CD14-positive monocyte (primary cell): ENCODE data around the gene SF1. TPM values are rescaled to one million over a fixed set of nuclear protein-coding genes. Genes with fewer than 3 reads are reported as not detected.
A peak's percentile ranks its signal among the peaks of the same experiment; 100 is the strongest.

Experiments used
- DNase-seq, 3 donors: peaks; one replicate each; pipeline ENCODE4 v3.0.0-alpha.2; 2011 to 2022
- H2AFZ ChIP-seq: 2 replicates; pipeline ENCODE4 v1.6.0; 2012; ENCODE audit warnings: mild to moderate bottlenecking, low read depth, low read length, inconsistent platforms; ENCODE audit not compliant: insufficient read depth, poor library complexity, severe bottlenecking
- H3K27ac ChIP-seq, 2 donors: 1 replicate in 1 of 2; 2 replicates in 1 of 2; pipeline ENCODE4 v1.5.1; 2012 to 2013; ENCODE audit warnings: low read length in 2 of 2, control low read depth in 1 of 2, inconsistent platforms in 1 of 2, low read depth in 1 of 2, mild to moderate bottlenecking in 1 of 2
- H3K27me3 ChIP-seq, 2 donors: one replicate each; pipeline versions ENCODE4 v1.6.0 to v1.6.1; 2011 to 2013; ENCODE audit warnings: low read length in 2 of 2; ENCODE audit not compliant: control insufficient read depth in 2 of 2, insufficient read depth in 2 of 2
- H3K36me3 ChIP-seq, 2 donors: replicated peaks in 1 of 2; 1 replicate in 1 of 2; 2 replicates in 1 of 2; pipeline versions ENCODE4 v1.5.1 to v1.6.1; 2012 to 2013; ENCODE audit warnings: low read length in 2 of 2, control low read depth in 1 of 2, inconsistent platforms in 1 of 2, mild to moderate bottlenecking in 1 of 2; ENCODE audit not compliant: insufficient read depth in 2 of 2, control insufficient read depth in 1 of 2
- H3K4me1 ChIP-seq, 2 donors: 1 replicate in 1 of 2; 2 replicates in 1 of 2; pipeline versions ENCODE4 v1.5.1 to v1.6.1; 2012 to 2013; ENCODE audit warnings: low read length in 2 of 2, control low read depth in 1 of 2, inconsistent platforms in 1 of 2, mild to moderate bottlenecking in 1 of 2, moderate library complexity in 1 of 2; ENCODE audit not compliant: insufficient read depth in 2 of 2, control insufficient read depth in 1 of 2
- H3K4me2 ChIP-seq: replicated peaks from 2 replicates; pipeline ENCODE3; 2012; ENCODE audit warnings: low read length, moderate library complexity, mild to moderate bottlenecking; ENCODE audit not compliant: poor library complexity, severe bottlenecking; ENCODE audit errors: extremely low read depth
- H3K4me3 ChIP-seq, 3 experiments: fragments of 200-600 bp in 1 of 3; sonication (generic) in 1 of 3; replicated peaks in 1 of 3; 1 replicate in 2 of 3; 2 replicates in 1 of 3; pipeline ENCODE4 v1.5.1; 2011 to 2013; ENCODE audit warnings: low read length in 3 of 3, mild to moderate bottlenecking in 3 of 3, control low read depth in 2 of 3, low read depth in 2 of 3, inconsistent platforms in 1 of 3, moderate library complexity in 1 of 3
- H3K79me2 ChIP-seq: 2 replicates; pipeline ENCODE4 v1.6.0; 2012; ENCODE audit warnings: mild to moderate bottlenecking, control low read depth, inconsistent platforms, low read length, moderate library complexity; ENCODE audit not compliant: insufficient read depth
- H3K9ac ChIP-seq: 2 replicates; pipeline ENCODE4 v1.6.0; 2017; ENCODE audit warnings: low read length, mild to moderate bottlenecking; ENCODE audit not compliant: insufficient read depth, poor library complexity, severe bottlenecking
- H3K9me3 ChIP-seq, 2 donors: replicated peaks in 1 of 2; 1 replicate in 1 of 2; 2 replicates in 1 of 2; pipeline versions ENCODE4 v1.5.1 to v1.6.1; 2012 to 2013; ENCODE audit warnings: low read length in 2 of 2, control low read depth in 1 of 2; ENCODE audit not compliant: control insufficient read depth in 1 of 2, insufficient read depth in 1 of 2
- H4K20me1 ChIP-seq: 2 replicates; pipeline ENCODE4 v1.6.0; 2012; ENCODE audit warnings: mild to moderate bottlenecking, low read length, control low read depth, moderate library complexity; ENCODE audit not compliant: insufficient read depth
- H3K27ac Mint-ChIP-seq, 7 donors: one replicate each; pipeline ENCODE4 v1.8.0; 2020; ENCODE audit warnings: mild to moderate bottlenecking in 7 of 7, mixed read lengths in 7 of 7, moderate library complexity in 6 of 7, inconsistent platforms in 2 of 7
- H3K27me3 Mint-ChIP-seq, 3 donors: one replicate each; pipeline ENCODE4 v1.8.0; 2021 to 2022; ENCODE audit warnings: low read depth in 3 of 3, mild to moderate bottlenecking in 3 of 3, mixed read lengths in 3 of 3, moderate library complexity in 3 of 3, inconsistent platforms in 1 of 3
- H3K36me3 Mint-ChIP-seq, 2 donors: one replicate each; pipeline ENCODE4 v1.8.0; 2020; ENCODE audit warnings: mixed read lengths in 2 of 2, inconsistent platforms in 1 of 2, mild to moderate bottlenecking in 1 of 2
- H3K4me1 Mint-ChIP-seq: one replicate; pipeline ENCODE4 v1.8.0; 2020; ENCODE audit warnings: mild to moderate bottlenecking, mixed read lengths
- H3K4me3 Mint-ChIP-seq, 2 donors: one replicate each; pipeline ENCODE4 v1.8.0; 2020; ENCODE audit warnings: mild to moderate bottlenecking in 2 of 2, mixed read lengths in 2 of 2, moderate library complexity in 1 of 2
- H3K9me3 Mint-ChIP-seq, 7 donors: one replicate each; pipeline ENCODE4 v1.8.0; 2020 to 2022; ENCODE audit warnings: mixed read lengths in 7 of 7, mild to moderate bottlenecking in 6 of 7, moderate library complexity in 6 of 7, inconsistent platforms in 2 of 7
- WGBS: methylation state at CpG from one replicate; pipeline ENCODE4 v1.1.5; 2013; ENCODE audit warnings: missing lambda C conversion rate; ENCODE audit not compliant: insufficient coverage; 5-methylcytosine and 5-hydroxymethylcytosine counted together
- intact Hi-C, 2 donors: fragments of 100-400 bp; cut with micrococcal nuclease; formaldehyde crosslinking; loops; one replicate each; pipeline versions ENCODE4 v1.15.0 to v1.15.1; 2023
- polyA plus RNA-seq, 3 donors: library from polyadenylated mRNA; depleted of rRNA in 1 of 3; unstranded in 2 of 3; stranded (reverse) in 1 of 3; fragments of 300-500 nt in 2 of 3; fragments of >200 nt in 1 of 3; fragmentation: Illumina TruSeq in 2 of 3; gene quantifications; 1 replicate in 2 of 3; 2 replicates in 1 of 3; pipeline ENCODE4 v1.2.3, GENCODE V29; 2012 to 2021
- TF ChIP-seq, protein P1 (sequence below): fragments of 200-600 bp; IDR thresholded peaks from one replicate; pipeline ENCODE4 v1.8.0; 2022; ENCODE audit warnings: antibody characterized with exemption, mild to moderate bottlenecking

SF1 gene
- polyA plus RNA-seq, 3 donors, result 31.6 to 302 (median 47.7) TPM

DNA sequence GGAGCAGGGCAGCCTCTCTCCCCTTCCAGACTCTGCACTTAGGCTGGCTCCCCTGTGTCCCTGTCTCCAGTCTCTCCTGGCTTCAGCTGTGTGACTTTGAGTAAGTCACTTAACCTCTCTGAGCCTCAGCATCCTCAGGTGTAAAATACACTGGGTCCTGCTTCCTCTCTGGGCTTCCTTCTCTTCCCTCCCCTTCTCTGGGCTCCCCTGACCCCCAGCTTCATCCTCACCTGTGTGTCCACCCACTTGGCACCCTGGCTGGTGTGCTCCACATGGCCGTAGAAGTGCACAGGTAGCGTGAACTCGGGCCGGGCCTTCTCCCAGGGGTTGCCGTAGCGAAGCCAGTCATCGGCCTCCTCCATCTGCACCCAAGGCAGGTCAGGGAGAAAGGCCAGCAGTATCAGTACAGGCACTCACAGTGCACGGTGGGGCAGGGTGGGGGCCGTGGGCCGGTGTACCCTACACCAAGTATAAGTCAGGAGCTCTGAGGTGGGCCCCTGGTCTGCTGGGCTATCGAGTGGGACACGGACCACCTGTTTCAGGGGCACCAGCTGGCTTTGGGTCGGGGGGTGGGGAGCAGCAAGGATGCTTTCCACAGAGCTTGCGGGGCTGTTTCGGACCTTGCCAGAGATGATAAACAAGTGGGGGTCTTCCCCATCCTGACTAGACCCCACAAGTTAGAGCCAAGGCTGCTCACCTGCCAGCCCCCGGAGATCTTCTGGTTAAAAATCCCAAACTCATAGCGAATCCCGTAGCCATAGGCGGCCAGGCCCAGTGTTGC, 20.6 kb downstream of the SF1 start:
- no peak overlapping the region for H3K4me2 ChIP-seq

DNA sequence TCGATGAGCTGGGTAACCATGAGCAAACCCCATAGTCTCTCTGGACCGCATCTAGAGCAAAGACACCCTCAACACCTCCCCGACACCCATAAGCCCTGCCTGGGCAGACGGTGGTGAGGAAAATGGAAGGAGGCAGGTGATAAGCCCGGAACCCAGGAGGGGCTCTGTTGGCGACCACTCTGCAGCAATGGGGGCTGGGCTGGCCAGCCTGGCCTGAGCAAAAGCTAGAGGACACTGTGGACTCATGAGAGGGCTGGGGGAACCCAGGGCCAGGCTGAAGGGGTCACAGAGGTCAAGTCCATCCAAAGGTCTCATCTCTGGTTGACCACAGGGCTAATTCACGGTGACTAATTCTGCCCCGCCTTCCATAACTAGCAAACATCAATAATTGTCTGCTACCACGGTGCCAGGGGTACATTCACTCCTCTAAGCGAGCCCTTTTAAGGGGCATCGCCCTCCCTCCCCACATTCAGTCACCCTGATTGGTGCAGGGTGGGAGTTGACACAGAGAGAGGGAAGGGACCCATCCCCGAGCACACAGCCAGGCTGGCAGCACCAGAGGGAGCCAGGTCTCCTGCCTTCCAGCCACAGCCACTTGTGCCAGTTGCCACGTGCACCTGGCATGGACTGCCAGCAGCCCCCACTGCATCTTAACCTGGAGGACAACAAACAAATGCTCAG, 22.5 kb downstream of the SF1 start:
- H3K79me2 ChIP-seq, result no peaks in the 10 kb centered on the region
- peaks cover 10% of the 10 kb centered on the region for H4K20me1 ChIP-seq
- WGBS, result 84% methylated on average over 3 of the region's 13 CpGs
- no peaks in the 10 kb centered on the region for H3K9me3 Mint-ChIP-seq
- no peaks in the 10 kb centered on the region for H3K4me1 ChIP-seq
- TF ChIP-seq, protein P1, sequence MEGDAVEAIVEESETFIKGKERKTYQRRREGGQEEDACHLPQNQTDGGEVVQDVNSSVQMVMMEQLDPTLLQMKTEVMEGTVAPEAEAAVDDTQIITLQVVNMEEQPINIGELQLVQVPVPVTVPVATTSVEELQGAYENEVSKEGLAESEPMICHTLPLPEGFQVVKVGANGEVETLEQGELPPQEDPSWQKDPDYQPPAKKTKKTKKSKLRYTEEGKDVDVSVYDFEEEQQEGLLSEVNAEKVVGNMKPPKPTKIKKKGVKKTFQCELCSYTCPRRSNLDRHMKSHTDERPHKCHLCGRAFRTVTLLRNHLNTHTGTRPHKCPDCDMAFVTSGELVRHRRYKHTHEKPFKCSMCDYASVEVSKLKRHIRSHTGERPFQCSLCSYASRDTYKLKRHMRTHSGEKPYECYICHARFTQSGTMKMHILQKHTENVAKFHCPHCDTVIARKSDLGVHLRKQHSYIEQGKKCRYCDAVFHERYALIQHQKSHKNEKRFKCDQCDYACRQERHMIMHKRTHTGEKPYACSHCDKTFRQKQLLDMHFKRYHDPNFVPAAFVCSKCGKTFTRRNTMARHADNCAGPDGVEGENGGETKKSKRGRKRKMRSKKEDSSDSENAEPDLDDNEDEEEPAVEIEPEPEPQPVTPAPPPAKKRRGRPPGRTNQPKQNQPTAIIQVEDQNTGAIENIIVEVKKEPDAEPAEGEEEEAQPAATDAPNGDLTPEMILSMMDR, result no peak
- no peak overlapping the region for H3K9ac ChIP-seq
- no peak overlapping the region for H3K27ac Mint-ChIP-seq
- H3K27me3 ChIP-seq, result no peaks in the 10 kb centered on the region
- H3K27me3 Mint-ChIP-seq, result peaks cover 0 to 4% (median 3%) of the 10 kb centered on the region in 3 donors
- no peaks in the 10 kb centered on the region for H3K9me3 ChIP-seq
- no peak overlapping the region for H3K4me2 ChIP-seq
- H3K4me3 Mint-ChIP-seq, result no peak overlapping the region
- no peaks in the 10 kb centered on the region for H3K36me3 ChIP-seq
- no peak overlapping the region for H3K4me3 ChIP-seq
- H2AFZ ChIP-seq, result no peak overlapping the region
- peaks cover 13 to 18% of the 10 kb centered on the region in 2 donors for H3K36me3 Mint-ChIP-seq
- H3K4me1 Mint-ChIP-seq, result peaks cover 2% of the 10 kb centered on the region
- no peak for DNase-seq
- intact Hi-C loops, result no loop called here
- H3K27ac ChIP-seq, result no peak overlapping the region

More for the DNA sequence above, 20.6 kb downstream of the SF1 start:
- Mint-ChIP-seq H3K27me3 (peaks cover 0 to 5% (median 3%) of the 10 kb centered on the region in 3 donors), H3K4me1 (peaks cover 12% of the 10 kb centered on the region), H3K27ac (peak overlapping the region in 2 of 7 donors; percentile 25 to 53), H3K9me3 (no peaks in the 10 kb centered on the region), H3K4me3 (no peak overlapping the region), H3K36me3 (peaks cover 13 to 15% of the 10 kb centered on the region in 2 donors)
- TF ChIP-seq, protein P1, result no peak
- Histone ChIP-seq H3K9me3 (no peaks in the 10 kb centered on the region), H3K4me3 (no peak overlapping the region), H4K20me1 (peaks cover 23% of the 10 kb centered on the region), H3K9ac (no peak overlapping the region), H2AFZ (no peak overlapping the region), H3K27ac (no peak overlapping the region), H3K36me3 (peaks cover 6 to 9% of the 10 kb centered on the region in 2 donors), H3K4me1 (no peaks in the 10 kb centered on the region), H3K27me3 (no peaks in the 10 kb centered on the region), H3K79me2 (no peaks in the 10 kb centered on the region)
- intact Hi-C loops, result no loop called here
- 98% methylated on average over 17 of the region's 19 CpGs for WGBS
- DNase-seq, result no peak
